Right lobe of liver (tissue), 4 donors: ENCODE measurements around the gene ST6GALNAC6.

ENCODE experiments used
- POLR2A ChIP-seq: fragments of 450-650 bp; IDR thresholded peaks from one replicate; pipeline ENCODE4 v1.6.1; 2017; ENCODE audit warnings: antibody characterized with exemption, mild to moderate bottlenecking
- TF ChIP-seq, protein P1 (sequence below), 4 donors: fragments of 200-600 bp in 3 of 4; fragments of 450-650 bp in 1 of 4; IDR thresholded peaks; one replicate each; pipeline versions ENCODE4 v1.5.1 to v1.8.0; 2016 to 2022; ENCODE audit warnings: antibody characterized with exemption in 4 of 4, mild to moderate bottlenecking in 2 of 4
- donor health status: DM: no; HTN: no; CAD: no.
- donor health status: DM: no; HTN: no; CAD: no.
- donor health status: DM: no; HTN: yes; CAD: no.

DNA sequence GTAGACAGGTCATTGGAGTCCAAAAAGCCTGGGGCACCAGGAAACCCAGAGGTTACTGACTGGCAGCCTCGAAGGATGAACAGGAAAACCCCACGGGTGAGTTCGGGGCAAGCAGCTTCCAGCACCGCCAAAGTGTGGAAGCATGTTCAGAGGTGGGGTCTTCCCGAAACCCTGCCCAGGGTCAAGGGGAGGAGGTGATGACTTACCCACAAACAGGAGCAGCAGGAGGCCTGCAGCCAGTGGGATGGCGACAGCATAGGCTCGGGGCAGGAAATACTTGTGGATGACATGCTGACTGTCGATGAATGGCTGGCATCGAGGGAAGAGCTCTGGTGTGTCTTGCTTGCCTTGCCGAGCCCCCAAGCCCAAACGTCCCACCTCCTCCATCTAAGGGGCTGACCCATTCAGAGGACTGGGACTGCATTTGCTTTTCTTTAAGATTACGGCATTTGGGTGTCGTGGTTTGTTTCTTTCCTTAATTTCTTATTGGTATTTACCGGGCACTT, 37.0 kb upstream of the ST6GALNAC6 start:
- TF ChIP-seq POLR2A: no peak
- TF ChIP-seq, protein P1, sequence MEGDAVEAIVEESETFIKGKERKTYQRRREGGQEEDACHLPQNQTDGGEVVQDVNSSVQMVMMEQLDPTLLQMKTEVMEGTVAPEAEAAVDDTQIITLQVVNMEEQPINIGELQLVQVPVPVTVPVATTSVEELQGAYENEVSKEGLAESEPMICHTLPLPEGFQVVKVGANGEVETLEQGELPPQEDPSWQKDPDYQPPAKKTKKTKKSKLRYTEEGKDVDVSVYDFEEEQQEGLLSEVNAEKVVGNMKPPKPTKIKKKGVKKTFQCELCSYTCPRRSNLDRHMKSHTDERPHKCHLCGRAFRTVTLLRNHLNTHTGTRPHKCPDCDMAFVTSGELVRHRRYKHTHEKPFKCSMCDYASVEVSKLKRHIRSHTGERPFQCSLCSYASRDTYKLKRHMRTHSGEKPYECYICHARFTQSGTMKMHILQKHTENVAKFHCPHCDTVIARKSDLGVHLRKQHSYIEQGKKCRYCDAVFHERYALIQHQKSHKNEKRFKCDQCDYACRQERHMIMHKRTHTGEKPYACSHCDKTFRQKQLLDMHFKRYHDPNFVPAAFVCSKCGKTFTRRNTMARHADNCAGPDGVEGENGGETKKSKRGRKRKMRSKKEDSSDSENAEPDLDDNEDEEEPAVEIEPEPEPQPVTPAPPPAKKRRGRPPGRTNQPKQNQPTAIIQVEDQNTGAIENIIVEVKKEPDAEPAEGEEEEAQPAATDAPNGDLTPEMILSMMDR (IDR thresholded peaks at IDR 0.05): no peak
